Endothelial cell of hepatic sinusoid (primary cell): ENCODE results near the gene IGFBP2.
"Not testable (repeated sequence)": the region's sequence is repeated elsewhere in the genome, so short reads cannot be mapped to it uniquely, and the experiment has no call there.

Experiments used
- in situ Hi-C: cut with HindIII; loops from 2 replicates; pipeline ENCODE4 v1.10.0; 2017; ENCODE audit warnings: low sequenced_read_pairs

IGFBP2 gene, protein sequence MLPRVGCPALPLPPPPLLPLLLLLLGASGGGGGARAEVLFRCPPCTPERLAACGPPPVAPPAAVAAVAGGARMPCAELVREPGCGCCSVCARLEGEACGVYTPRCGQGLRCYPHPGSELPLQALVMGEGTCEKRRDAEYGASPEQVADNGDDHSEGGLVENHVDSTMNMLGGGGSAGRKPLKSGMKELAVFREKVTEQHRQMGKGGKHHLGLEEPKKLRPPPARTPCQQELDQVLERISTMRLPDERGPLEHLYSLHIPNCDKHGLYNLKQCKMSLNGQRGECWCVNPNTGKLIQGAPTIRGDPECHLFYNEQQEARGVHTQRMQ

DNA sequence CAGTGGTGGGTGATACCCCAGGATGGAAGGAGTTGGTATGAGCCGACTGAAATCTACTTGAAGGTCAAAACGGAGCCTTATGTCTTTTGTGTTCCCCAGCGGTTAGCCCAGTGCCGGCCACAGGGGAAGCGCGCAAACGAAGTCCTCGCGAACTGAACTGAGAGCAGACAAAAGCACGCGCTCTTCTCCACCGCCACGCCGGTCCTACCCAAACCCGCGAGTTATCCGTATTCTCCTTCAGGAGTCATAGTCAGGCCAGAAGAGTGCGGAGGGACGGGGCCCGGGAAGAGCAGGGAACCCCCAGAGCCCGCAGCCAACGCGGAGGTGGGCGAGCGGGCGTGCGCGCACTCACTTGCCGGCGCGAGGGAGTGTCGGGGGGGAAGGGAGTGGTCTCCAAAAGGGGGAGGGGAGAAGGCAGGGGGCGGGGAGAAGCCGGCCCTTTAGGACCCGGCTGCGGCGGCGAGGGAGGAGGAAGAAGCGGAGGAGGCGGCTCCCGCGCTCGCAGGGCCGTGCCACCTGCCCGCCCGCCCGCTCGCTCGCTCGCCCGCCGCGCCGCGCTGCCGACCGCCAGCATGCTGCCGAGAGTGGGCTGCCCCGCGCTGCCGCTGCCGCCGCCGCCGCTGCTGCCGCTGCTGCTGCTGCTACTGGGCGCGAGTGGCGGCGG, at the start of gene IGFBP2:
Gene IGFBP2 (plus strand): TSS at position 469 of the 664 bp plus-strand sequence. CDS start 104 bp downstream, at position 573.
- in situ Hi-C loops: no loop called here

DNA sequence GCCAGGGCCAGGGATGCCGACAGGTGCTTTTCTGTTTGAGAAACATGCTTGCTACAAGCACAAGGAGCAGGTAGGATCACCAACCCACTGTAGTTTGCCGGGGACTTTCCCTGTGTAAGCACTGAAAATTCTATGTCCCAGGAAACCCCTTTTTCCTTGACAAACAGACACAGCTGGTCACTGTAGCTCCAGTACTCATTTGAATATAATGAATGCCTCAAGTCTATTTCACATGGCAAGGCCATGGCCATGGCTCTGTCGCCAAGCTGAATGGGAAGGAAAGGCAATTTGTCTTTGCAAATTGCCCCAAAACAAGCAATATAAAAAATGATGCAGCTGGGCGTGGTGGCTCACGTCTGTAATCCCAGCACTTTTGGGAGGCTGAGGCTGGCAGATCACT, 49.6 kb upstream of the IGFBP2 start:
- in situ Hi-C loops: no loop called here

DNA sequence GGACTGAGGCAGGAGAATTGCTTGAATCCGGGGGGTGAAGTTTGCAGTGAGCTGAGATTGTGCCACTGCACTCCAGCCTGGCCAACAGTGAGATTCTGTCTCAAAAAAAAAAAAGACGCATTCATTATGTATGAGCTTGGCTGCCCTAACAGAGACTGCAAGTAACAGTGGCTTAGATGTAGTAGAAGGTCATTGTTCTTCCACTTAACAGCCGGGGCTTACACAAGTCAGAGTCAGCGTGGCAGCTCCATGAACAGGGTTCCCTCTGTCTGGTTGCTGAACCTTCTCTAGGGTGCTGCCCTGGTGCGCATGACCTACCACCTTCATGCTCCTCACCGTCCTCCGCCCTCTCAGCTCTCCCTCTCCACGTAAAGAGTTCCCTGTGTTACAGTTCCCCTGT, 49.1 kb upstream of the IGFBP2 start:
- in situ Hi-C loops: no loop called here

DNA sequence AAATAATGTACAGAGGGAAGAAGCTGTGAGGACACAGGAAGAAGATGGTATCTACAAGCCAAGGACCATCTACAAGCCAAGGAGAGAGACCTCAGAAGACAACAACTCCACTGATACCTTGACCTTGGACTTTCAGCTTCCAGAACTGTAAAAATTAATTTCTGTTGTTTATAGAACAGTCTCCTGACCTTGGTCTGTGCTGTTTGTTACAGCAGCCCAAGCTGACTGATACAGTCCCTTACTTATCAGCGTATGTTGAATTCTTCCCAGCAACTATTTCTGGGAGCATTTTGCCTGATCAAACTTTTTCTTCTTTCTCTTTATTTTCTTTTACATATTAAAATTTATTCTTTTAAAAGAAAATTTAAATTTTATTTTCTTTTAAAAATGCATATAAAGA, 47.8 kb upstream of the IGFBP2 start:
- in situ Hi-C loops: no loop called here

DNA sequence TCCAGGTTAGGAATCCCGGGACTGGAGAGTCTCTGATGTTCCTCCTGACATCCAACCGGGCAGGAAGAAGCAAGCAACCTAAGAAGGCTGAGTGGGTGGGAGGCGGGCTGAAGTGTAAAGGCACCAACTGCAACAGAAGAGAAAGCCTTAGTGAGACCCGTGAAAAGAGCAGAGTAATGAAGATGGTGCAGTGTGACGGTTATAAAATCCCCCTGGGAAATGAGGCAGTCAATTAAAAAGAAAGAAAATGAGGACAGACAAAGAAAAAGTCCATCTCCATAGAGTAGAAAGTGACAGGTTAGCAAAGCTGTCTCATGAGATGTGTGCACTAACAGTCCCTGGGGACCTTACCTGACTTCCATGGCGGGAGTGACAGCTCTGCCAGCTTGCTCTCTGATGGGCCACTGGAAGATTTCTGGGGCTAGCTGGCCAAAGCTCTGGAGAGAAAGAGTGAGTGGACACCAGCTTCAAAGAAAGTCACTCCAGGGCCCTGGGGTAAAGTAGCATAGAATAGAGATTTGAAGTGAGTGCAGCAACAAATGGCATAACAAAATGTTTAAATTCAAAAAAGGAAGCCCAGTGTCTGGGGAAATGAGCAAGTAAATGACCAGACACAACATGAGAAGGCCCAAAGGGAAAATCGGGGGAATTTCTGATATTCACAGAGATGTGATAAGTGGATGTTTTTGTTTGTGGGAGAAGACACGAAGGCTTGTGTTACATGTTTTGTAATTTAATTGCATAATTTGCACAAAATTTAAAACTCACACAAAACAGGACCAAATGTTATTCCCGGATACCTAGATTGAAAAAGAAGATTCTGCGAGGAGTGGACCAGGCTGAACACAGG, 44.1 kb upstream of the IGFBP2 start:
- in situ Hi-C loops: no loop called here

DNA sequence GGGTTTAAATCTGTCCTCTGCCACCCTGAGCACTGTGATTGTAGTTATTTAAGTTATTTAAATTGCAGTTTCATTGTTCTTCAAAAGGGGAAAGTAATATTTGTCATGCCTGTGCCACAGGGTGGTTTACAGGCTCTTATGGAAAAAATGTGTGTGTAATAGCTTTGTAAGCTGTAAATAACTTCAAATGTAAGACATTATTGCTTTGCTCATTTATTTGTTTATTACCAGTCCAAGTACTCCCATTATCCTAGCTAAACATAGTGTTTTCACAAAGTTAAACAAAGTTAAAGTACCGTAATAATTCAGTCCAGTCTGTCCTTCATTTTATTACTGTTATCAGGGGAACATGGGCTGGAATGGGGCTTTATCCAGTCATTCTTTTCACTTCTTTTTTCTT, 43.4 kb upstream of the IGFBP2 start:
- in situ Hi-C loops: no loop called here

DNA sequence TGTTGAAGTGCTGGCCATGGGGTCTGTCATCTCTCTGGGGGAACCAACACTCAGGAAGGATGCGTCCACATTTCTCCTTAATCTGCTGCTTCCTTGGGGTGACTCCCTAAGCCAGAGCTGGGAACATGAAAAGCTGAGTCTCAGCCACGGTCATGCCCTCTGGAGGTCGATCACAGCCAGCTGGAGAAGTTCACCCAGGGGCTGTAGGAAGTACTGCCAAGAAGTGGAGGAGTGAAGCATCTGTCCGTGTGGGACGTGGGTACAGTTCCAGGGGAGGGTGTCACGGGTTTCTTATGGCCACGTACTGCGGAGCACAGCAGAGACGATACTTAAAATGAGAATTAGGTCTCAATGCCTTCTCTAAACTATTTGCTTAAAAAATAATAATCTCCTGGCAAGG, 42.4 kb upstream of the IGFBP2 start:
- in situ Hi-C loops: no loop called here

DNA sequence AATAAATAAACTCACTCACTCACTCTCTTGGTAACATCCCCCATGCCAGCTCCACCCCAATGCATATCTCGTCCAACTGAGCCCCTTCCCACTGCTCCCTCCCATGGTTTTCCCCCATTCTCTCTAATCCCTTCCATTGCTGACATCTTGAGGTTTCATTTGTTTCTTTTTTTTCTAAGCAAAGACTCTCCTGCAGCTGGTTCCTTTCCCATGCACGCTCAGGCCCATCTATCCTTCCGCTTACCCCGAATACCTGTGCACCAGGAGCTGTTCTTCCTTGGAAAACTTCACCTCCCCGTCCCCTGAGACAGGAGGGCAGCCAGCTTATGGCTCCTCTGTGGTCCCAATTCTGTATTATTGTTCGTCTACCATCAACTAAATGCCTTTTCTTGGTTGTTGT, 41.7 kb upstream of the IGFBP2 start:
- in situ Hi-C loops: no loop called here

DNA sequence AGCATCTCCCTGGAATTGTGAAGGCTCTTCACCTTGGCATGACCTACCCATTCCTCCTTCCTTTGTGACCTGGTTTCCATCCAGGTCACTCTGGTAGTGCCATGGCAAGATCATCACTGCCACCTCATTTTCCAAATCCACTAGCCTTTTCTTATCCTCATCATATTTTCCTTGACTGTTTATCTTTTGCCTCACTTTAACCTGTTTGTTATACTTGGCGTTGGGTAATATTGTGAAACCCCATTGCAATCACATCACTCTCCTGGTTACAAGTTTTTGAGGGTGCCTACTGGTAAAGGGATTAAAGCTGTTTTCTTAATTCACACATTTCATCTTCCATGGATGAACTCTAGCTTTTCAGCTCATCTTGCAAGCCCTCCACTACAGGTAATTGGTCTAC, 39.1 kb upstream of the IGFBP2 start:
- in situ Hi-C loops: no loop called here

DNA sequence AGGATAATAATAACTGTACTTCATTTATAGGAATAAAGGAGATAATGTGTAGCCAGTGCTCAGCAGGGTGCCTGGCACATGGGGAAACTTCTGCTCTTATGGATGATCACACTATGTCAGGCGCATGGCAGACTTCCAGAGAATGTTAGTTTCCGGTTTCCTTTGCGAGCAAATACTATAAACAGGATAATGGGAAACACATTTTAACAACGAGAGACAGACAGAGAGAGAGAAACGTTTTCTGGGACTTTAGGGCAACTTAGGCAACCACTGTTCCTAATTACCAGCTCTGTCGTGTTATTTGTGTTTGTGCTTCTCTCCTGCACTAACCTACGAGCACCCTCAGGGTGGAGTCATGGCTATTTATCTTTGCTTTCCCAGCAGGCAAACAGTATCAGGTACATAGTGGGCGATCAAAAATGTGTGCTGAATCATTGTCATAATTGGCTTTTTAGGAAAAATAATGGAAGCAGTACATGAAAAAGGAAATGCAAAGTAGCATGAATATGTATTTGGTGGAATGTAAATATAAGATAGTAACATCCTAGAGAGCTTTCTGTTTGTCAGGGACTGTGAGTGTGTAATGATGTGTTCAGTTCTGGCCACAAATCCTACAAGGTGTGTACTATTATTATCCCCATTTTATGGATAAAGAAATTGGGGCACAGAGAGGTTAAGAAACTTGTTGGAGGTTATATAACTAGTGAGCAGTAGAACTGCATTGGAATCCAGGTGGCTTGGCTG, 36.8 kb upstream of the IGFBP2 start:
- in situ Hi-C loops: no loop called here

DNA sequence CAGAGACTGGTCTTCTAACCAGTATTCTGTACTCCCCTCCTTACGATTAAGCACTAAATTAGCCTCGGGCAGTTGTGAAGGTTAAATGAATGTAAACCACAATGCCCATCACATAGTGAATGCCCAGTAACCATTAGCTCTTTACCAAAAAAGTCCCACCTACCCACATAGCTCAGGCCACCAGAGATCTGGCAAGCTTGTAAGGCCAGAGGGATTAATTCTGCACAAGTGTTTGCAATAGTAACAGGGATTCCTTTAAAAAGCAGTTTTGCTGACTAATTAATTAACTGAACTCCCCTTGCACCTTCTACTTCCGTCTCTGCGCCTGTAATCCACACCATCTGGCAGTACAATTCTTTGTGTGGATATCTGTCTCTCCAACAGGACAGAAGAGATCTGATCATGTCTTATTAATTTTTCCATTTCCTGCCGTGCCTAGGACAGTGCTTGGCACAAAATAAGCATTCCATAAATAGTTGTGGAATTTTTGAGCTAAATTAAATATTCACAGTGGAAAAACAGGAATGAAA, 36.2 kb upstream of the IGFBP2 start:
- in situ Hi-C loops: no loop called here

DNA sequence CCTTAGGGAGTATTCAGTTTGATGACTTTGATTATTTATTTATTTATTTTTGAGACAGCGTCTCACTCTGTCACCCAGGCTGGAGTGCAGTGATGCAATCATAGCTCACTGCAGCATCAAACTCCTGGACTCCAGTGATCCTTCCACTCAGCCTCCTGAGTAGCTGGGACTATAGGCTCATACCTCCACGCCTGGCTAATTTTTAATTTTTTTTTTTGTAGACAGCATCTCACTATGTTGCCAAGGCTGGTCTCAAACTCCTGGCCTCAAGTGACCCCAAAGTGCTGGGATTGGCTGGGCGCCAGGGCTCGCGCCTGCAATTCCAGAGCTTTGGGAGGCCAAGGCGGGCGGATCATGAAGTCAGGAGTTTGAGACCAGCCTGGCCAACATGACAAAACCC, 35.4 kb upstream of the IGFBP2 start:
- in situ Hi-C loops: not testable (repeated sequence)

DNA sequence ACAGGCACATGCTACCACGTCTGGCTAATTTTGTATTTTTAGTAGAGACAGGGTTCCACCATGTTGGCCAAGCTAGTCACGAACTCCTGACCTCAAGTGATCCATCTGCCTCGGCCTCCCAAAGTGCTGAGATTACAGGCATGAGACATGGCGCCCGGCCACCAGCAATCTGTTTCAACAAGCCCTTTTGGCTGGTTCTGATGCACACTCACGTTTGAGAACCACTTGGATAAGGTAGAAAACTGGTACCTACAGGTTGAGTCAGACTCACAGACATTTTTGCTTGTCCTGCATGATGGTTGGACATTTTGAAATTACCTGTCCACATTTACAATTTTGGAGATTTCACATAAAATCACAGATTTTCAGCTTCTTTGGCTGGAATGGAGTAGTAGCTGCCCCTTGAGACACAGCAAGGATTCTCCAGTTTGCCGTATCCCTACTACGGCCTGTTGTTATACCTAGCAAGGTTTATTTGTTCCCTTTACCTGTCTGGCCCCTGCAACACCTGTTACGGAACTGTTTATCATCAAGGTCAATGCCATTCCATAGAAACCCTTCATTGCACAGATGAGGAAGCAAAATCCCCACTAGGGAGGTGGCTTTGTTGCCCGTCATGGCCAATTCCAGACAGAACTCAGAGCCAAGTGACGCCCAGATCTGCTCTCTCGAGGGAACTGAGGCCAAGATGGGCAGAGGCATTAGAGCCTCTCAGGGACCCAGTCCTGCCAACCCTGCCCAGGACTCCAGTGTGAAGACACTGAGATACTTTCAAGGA, 31.4 kb upstream of the IGFBP2 start:
- in situ Hi-C loops: no loop called here

DNA sequence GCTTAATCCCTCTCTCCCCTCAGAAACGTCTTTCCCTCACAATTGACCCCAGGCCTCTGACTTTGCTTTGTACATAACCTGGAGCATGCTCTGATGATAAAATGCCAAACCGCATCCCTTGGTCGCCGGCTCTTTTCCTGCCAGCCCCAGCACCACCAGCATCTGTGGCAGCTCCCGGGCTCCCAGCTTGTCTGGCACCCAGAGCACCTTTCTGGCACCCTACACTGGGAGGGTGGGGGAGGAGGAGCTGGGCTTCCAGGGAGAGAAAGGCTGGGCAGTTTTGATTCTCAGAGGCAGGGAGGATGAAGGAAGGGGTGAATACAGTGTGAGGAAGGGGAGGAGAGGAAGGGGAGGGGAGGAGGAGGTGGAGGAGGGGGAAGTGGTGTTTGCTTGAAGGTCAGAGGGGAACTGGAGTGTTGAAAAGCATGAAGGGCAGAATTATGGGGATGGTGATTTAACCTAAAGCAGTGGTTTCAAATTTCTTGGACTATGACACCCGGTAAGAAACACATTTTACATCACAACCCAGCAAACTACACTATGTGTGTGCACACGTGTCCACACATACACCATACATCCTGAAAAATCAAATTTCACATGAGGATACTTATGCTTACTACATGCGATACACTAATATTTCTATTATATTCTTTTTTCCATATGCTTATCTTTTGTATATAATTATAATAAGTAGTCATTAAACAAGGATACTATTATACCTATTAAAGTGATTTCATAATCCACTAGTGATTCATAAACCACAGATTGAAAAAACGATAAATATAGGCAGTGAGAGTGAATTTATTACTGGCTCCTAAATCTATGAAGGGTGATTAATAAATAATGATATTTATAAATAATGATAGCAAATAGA, 30.0 kb upstream of the IGFBP2 start:
- in situ Hi-C loops: no loop called here

DNA sequence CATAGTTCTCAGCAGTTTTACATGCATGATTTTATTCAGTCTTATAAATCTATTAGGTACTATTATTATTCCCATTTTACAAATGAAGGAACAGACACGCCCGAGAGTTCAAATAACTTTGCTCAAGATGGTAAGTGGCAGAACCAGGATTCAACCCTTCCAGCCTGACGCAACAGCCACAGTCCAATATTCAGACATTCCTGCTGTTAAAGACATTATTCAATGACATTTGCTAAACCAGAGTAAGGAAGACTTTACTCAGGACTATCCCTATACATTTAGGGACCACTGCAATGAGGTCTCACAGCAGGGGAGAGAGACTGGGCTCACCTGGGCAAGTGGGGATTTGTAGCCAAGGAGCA, 29.4 kb upstream of the IGFBP2 start:
- in situ Hi-C loops: no loop called here

DNA sequence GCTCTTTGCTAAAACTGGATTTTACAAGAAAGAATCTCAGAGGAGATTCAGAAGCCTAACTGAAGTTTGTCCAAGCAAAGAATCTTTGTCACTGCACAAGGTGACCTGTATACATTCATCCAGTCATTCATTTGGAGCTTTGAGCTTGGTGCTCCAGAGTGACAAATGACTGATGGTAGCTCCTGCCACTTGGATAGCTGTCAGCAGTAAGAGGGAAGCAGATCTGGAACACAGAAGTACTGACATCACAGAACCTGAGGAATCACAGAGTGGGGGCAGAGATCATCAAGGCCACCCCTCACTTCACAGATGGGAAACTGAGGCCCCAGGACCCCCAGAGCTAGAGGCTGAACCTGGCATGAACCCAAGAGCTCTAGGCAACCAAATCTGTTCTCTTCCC, 28.8 kb upstream of the IGFBP2 start:
- in situ Hi-C loops: no loop called here

DNA sequence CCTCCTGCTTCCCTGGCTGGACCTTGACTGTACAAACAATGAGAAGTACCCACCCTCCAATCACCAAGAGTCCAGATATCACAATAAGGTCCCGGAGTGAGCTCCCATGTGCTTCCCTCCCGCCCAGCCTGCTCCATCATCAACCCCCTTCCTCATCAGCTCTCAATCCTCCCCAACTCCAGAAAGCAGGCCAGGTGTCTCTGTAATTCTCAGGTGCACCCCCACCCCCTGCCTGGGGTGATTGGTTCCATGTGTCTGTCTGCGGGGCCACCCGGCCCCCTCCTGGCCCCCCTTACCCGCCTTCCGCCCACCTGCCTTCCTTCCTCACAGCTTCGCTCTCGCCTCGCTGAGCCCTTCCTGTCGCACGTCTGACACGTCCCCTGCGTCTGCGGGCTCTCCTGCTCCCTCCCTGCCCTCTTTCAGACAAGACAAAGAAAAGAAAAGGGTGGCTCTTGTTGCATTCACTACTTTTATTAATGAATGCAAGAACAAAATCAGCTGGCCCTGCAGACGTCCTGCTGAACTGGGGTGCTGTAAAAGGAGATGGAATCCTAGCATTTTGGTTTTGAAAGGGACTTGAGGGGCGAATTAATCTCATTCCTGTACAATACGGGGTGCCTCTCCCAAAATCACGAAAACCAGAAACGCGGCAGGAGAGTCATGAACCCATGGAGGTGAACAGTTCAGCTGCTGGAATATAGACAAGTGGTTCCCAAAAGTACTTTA, 26.5 kb upstream of the IGFBP2 start:
- in situ Hi-C loops: no loop called here

DNA sequence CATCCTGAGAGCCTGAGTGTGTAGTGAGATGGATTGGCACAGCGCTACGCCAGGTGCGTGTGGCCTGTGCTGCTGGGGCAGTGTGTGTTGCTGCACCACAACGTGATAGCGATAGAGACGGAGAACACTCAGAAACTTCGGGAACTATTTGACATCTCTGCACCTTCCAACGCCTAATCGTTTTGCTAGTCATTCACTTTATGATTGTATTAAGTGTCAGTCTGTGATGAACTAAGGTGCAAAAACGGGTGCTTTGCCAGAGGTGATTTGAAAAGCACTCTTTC, 26.0 kb upstream of the IGFBP2 start:
- in situ Hi-C loops: no loop called here

DNA sequence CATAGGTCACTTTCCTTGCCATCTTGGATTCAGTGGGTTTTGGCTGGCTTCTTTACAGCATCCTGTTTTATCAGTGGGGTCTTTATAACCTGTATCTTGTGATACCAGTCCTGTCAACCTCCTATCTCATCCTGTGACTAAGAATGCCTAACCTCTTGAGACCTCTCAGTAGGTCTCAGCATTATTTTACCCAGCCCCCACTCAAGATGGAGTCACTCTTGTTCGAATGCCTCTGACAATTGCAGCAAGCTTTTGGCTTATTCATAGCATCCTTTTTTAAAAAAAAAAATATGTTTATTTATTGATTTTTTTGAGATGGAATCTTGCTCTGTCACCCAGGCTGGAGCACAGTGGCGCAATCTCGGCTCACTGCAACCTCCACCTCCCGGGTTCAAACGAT, 24.7 kb upstream of the IGFBP2 start:
- in situ Hi-C loops: no loop called here
